SK-N-SH (cell line): ENCODE data around the gene PTGIS. TPM values are rescaled to one million over a fixed set of nuclear protein-coding genes. Genes with fewer than 3 reads are reported as not detected.

ENCODE experiments used
- CTCF ChIA-PET: fragments of 300-600, 350-600 bp; formaldehyde crosslinking; extraction: SDS; loops from one replicate; lab custom pipeline; 2021; lab: Yijun Ruan, JAX
- POLR2A ChIA-PET: fragments of 350-600 bp; sonication (Branson Sonifier 250); formaldehyde crosslinking; extraction: SDS; loops from one replicate; lab custom pipeline; 2020; ENCODE audit warnings: antibody characterized with exemption, inconsistent platforms; lab: Yijun Ruan, JAX
- DNase-seq: peaks from one replicate; pipeline ENCODE4 v3.0.0; 2012
- H2AFZ ChIP-seq: fragments of 200-600 bp; sonication (generic); 2 replicates; pipeline ENCODE4 v1.8.1; 2016; ENCODE audit warnings: antibody characterized with exemption, mild to moderate bottlenecking, low read depth
- H3F3A ChIP-seq: fragments of 200-600 bp; sonication (generic); replicated peaks from 2 replicates; pipeline ENCODE3; 2016; ENCODE audit warnings: antibody characterized with exemption, mild to moderate bottlenecking; ENCODE audit not compliant: insufficient read depth
- H3K27ac ChIP-seq, 2 experiments: fragments of 200-500 bp in 1 of 2; fragments of 200-600 bp in 1 of 2; sonication (Bioruptor generic) in 1 of 2; sonication (generic), shearing (Covaris generic) in 1 of 2; 2 replicates each; pipeline versions ENCODE4 v1.5.1 to v1.6.1; 2014 to 2016; ENCODE audit warnings: low read depth in 2 of 2, inconsistent platforms in 1 of 2, low read length in 1 of 2, mild to moderate bottlenecking in 1 of 2, mixed read lengths in 1 of 2
- H3K27me3 ChIP-seq: fragments of 200-600 bp; sonication (generic), shearing (Covaris generic); 2 replicates; pipeline ENCODE4 v1.6.1; 2016; ENCODE audit warnings: mixed run types; ENCODE audit not compliant: insufficient read depth
- H3K36me3 ChIP-seq, 2 experiments: fragments of 200-500 bp in 1 of 2; fragments of 200-600 bp in 1 of 2; sonication (Bioruptor generic) in 1 of 2; sonication (generic) in 1 of 2; replicated peaks in 1 of 2; 2 replicates each; pipeline versions ENCODE3 to v1.5.1; 2014 to 2016; ENCODE audit warnings: low read length in 1 of 2, mild to moderate bottlenecking in 1 of 2; ENCODE audit not compliant: insufficient read depth in 2 of 2, control insufficient read depth in 1 of 2
- H3K4me1 ChIP-seq, 2 experiments: fragments of 200-500 bp in 1 of 2; fragments of 200-600 bp in 1 of 2; sonication (Bioruptor generic) in 1 of 2; sonication (generic), shearing (Covaris generic) in 1 of 2; 2 replicates each; pipeline versions ENCODE4 v1.5.1 to v1.6.1; 2014 to 2016; ENCODE audit warnings: low read depth in 1 of 2, low read length in 1 of 2, mixed run types in 1 of 2; ENCODE audit not compliant: insufficient read depth in 2 of 2, control insufficient read depth in 1 of 2
- H3K4me2 ChIP-seq: fragments of 200-600 bp; sonication (generic), shearing (Covaris generic); 2 replicates; pipeline ENCODE4 v1.6.1; 2017; ENCODE audit warnings: mixed run types
- H3K4me3 ChIP-seq, 2 experiments: fragments of 200-500 bp in 1 of 2; fragments of 200-600 bp in 1 of 2; sonication (Bioruptor generic) in 1 of 2; sonication (generic), shearing (Covaris generic) in 1 of 2; 2 replicates each; pipeline versions ENCODE4 v1.5.1 to v1.8.1; 2014 to 2016; ENCODE audit warnings: low read depth in 2 of 2, inconsistent platforms in 1 of 2, low read length in 1 of 2, mild to moderate bottlenecking in 1 of 2, mixed read lengths in 1 of 2, moderate library complexity in 1 of 2
- H3K79me2 ChIP-seq: fragments of 200-600 bp; sonication (generic); 2 replicates; pipeline ENCODE4 v1.8.1; 2017; ENCODE audit warnings: mild to moderate bottlenecking; ENCODE audit not compliant: insufficient read depth
- H3K9ac ChIP-seq: fragments of 200-600 bp; sonication (generic); 2 replicates; pipeline ENCODE4 v1.6.1; 2017; ENCODE audit warnings: mixed run types
- H3K9me2 ChIP-seq: fragments of 200-600 bp; sonication (generic); 2 replicates; pipeline ENCODE4 v1.6.1; 2017; ENCODE audit warnings: mixed run types
- H3K9me3 ChIP-seq: fragments of 200-600 bp; sonication (generic); 2 replicates; pipeline ENCODE4 v1.6.1; 2017; ENCODE audit warnings: mixed run types, mild to moderate bottlenecking, moderate library complexity
- H4K20me1 ChIP-seq: fragments of 200-600 bp; sonication (generic); 2 replicates; pipeline ENCODE4 v1.6.1; 2017; ENCODE audit warnings: mild to moderate bottlenecking, mixed run types; ENCODE audit not compliant: insufficient read depth
- CHD2 ChIP-seq: fragments of 150-350 bp; IDR thresholded peaks from 2 replicates; pipeline ENCODE4 v1.6.1; 2018; ENCODE audit warnings: low read length; ENCODE audit not compliant: partially characterized antibody
- FOXJ3 ChIP-seq: sonication (generic); formaldehyde crosslinking; IDR thresholded peaks from 2 replicates; pipeline ENCODE4 v1.5.1; 2020; ENCODE audit warnings: mild to moderate bottlenecking, missing genetic modification reagents
- GABPA ChIP-seq: IDR thresholded peaks from 2 replicates; pipeline ENCODE4 v1.4.0; 2012; ENCODE audit warnings: low read depth, mild to moderate bottlenecking
- GATA2 ChIP-seq: sonication (generic); formaldehyde crosslinking; IDR thresholded peaks from 2 replicates; pipeline ENCODE4 v1.5.0; 2020; ENCODE audit warnings: mild to moderate bottlenecking, missing genetic modification reagents
- JUND ChIP-seq: IDR thresholded peaks from 2 replicates; pipeline ENCODE4 v1.4.0; 2012
- MXI1 ChIP-seq: IDR thresholded peaks from 2 replicates; pipeline ENCODE4 v1.6.1; 2012; ENCODE audit warnings: mild to moderate bottlenecking, low read depth, low read length, improper control_type of control experiment
- NFIC ChIP-seq: IDR thresholded peaks from 2 replicates; pipeline ENCODE4 v1.4.0; 2012; ENCODE audit warnings: borderline replicate concordance
- NRF1 ChIP-seq: IDR thresholded peaks from 2 replicates; pipeline ENCODE4 v1.6.1; 2012; ENCODE audit warnings: low read depth, mild to moderate bottlenecking, low read length
- PBX3 ChIP-seq: IDR thresholded peaks from 2 replicates; pipeline ENCODE4; 2012
- POLR2AphosphoS5 ChIP-seq: IDR thresholded peaks from 2 replicates; pipeline ENCODE4 v1.6.1; 2012; ENCODE audit warnings: low read depth, low read length
- REST ChIP-seq: IDR thresholded peaks from 2 replicates; pipeline ENCODE4 v1.6.1; 2012; ENCODE audit warnings: mild to moderate bottlenecking, low read depth, low read length, moderate library complexity
- RFX5 ChIP-seq: IDR thresholded peaks from 2 replicates; pipeline ENCODE4 v1.6.1; 2012; ENCODE audit warnings: mild to moderate bottlenecking, improper control_type of control experiment, low read length
- SIN3A ChIP-seq: IDR thresholded peaks from 2 replicates; pipeline ENCODE4 v1.6.1; 2012; ENCODE audit warnings: low read depth, mild to moderate bottlenecking, low read length, moderate library complexity, borderline replicate concordance
- SMC3 ChIP-seq: IDR thresholded peaks from 2 replicates; pipeline ENCODE4 v1.6.1; 2012; ENCODE audit warnings: low read depth, low read length, improper control_type of control experiment
- TAF1 ChIP-seq: IDR thresholded peaks from 2 replicates; pipeline ENCODE4 v1.6.1; 2012; ENCODE audit warnings: low read depth, mild to moderate bottlenecking, low read length, moderate library complexity, borderline replicate concordance
- TCF12 ChIP-seq: IDR thresholded peaks from 2 replicates; pipeline ENCODE4 v1.4.0; 2012
- USF1 ChIP-seq: IDR thresholded peaks from 2 replicates; pipeline ENCODE4 v1.4.0; 2012; ENCODE audit warnings: low read depth, borderline replicate concordance
- WGBS: methylation state at CpG from one replicate; pipeline ENCODE4 v1.1.6; 2017; ENCODE audit warnings: low lambda C conversion rate; 5-methylcytosine and 5-hydroxymethylcytosine counted together
- polyA plus RNA-seq, 3 experiments: library from polyadenylated mRNA; depleted of rRNA; stranded (reverse); fragments of >200 nt; gene quantifications; 2 replicates each; pipeline ENCODE4 v1.2.3, GENCODE V29; 2012
- TF ChIP-seq, protein P1 (sequence below): fragments of 150-350 bp; IDR thresholded peaks from 2 replicates; pipeline ENCODE4 v1.6.1; 2016; ENCODE audit warnings: mild to moderate bottlenecking, low read depth, low read length

The PTGIS gene
- polyA plus RNA-seq, 1 of the 3 experiments (the other 2 are of a cell fraction): 1.0 TPM

DNA sequence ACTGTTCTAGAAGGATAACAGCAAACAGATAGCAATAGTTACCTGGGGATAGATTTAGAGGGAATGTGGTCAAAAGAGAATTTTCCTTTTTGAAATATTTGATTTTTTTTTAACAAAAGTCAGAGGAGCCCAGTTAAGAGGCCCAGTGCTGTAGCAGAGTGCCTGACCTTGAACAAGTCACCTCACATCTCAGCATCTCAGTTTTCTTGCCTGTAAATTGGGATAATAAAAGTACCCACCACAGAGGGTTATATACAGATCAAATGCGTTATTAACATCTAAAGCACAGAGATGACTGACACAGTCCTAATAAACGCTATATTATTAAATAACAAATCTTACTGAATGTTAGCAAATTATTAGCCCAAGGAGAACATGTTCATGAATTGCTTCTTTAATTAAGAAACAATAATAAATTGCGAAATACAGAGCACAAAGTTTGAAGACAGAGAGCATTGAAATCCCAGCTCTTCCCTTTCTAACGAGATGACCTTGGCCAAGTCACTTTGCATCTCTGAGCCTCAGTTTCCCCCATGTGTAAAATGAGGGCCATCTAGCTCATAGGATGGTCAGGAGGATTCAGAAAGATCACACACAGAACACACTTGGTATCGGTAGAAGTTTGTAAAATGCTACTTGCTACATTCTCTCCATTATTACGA lies 35.5 kb downstream of the PTGIS start (continued):
- no peak for TF ChIP-seq REST
- TF ChIP-seq RFX5: no peak
- TF ChIP-seq CHD2: no peak
- TF ChIP-seq NFIC: no peak
- TF ChIP-seq GATA2 (CRISPR knock-in tag): no peak
- no peak for TF ChIP-seq PBX3
- no peak for TF ChIP-seq TCF12
- TF ChIP-seq USF1: no peak
- TF ChIP-seq FOXJ3 (CRISPR knock-in tag): no peak
- TF ChIP-seq, all 33 proteins: peak for 0

- ChIA-PET CTCF (interaction anchor here (0.9 to 2.0 kb wide), 3 partner anchors 8 to 45 kb away, joined by 3 to 8 read pairs (median 8); no protein-coding TSS in a partner anchor), POLR2A (no interaction called here)
- Histone ChIP-seq H3F3A (no peaks in the 10 kb centered on the region), H3K27ac (no peak overlapping the region), H3K9me2 (no peaks in the 10 kb centered on the region), H3K9ac (no peak overlapping the region), H3K79me2 (no peaks in the 10 kb centered on the region), H3K9me3 (no peaks in the 10 kb centered on the region), H3K27me3 (no peaks in the 10 kb centered on the region), H3K36me3 (no peaks in the 10 kb centered on the region), H3K4me1 (peaks cover 0 to 4% of the 10 kb centered on the region in 2 experiments; a peak in 1 of 4 replicates), H3K4me2 (no peak overlapping the region), H4K20me1 (no peaks in the 10 kb centered on the region), H2AFZ (no peak overlapping the region), H3K4me3 (no peak overlapping the region)
- no peak for DNase-seq
- WGBS: 70% methylated on average over 5 of the region's 5 CpGs
- TF ChIP-seq RFX5: no peak
- TF ChIP-seq TAF1: no peak
- TF ChIP-seq GABPA: no peak
- TF ChIP-seq POLR2AphosphoS5: no peak
- TF ChIP-seq REST: no peak
- TF ChIP-seq USF1: no peak
- TF ChIP-seq NRF1: no peak
- TF ChIP-seq, protein P1, sequence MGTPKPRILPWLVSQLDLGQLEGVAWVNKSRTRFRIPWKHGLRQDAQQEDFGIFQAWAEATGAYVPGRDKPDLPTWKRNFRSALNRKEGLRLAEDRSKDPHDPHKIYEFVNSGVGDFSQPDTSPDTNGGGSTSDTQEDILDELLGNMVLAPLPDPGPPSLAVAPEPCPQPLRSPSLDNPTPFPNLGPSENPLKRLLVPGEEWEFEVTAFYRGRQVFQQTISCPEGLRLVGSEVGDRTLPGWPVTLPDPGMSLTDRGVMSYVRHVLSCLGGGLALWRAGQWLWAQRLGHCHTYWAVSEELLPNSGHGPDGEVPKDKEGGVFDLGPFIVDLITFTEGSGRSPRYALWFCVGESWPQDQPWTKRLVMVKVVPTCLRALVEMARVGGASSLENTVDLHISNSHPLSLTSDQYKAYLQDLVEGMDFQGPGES: no peak
- TF ChIP-seq SIN3A: no peak
- TF ChIP-seq TCF12: no peak
- TF ChIP-seq SMC3: no peak
- TF ChIP-seq JUND: no peak
- no peak for TF ChIP-seq MXI1
Observed at GRCh38 chr20:49529470-49529869, 38.5 kb downstream of the PTGIS start.
